Measurements from ENCODE around the gene MLX.
A peak's percentile ranks its signal among the peaks of the same experiment; 100 is the strongest.
"Not testable (repeated sequence)": the region's sequence is repeated elsewhere in the genome, so short reads cannot be mapped to it uniquely, and the experiment has no call there.

MLX gene

GRCh38 chr17:42548070-42548837 is 18.6 kb upstream of the MLX start:
- no peak overlapping the region for H3K27ac ChIP-seq (replicated peaks)
- H3K4me3 ChIP-seq (replicated peaks; ENCODE audit: insufficient read depth, low read length), result peak overlapping the region; percentile 15; the same call in 1 of the 2 replicates
- TF ChIP-seq, protein P1, sequence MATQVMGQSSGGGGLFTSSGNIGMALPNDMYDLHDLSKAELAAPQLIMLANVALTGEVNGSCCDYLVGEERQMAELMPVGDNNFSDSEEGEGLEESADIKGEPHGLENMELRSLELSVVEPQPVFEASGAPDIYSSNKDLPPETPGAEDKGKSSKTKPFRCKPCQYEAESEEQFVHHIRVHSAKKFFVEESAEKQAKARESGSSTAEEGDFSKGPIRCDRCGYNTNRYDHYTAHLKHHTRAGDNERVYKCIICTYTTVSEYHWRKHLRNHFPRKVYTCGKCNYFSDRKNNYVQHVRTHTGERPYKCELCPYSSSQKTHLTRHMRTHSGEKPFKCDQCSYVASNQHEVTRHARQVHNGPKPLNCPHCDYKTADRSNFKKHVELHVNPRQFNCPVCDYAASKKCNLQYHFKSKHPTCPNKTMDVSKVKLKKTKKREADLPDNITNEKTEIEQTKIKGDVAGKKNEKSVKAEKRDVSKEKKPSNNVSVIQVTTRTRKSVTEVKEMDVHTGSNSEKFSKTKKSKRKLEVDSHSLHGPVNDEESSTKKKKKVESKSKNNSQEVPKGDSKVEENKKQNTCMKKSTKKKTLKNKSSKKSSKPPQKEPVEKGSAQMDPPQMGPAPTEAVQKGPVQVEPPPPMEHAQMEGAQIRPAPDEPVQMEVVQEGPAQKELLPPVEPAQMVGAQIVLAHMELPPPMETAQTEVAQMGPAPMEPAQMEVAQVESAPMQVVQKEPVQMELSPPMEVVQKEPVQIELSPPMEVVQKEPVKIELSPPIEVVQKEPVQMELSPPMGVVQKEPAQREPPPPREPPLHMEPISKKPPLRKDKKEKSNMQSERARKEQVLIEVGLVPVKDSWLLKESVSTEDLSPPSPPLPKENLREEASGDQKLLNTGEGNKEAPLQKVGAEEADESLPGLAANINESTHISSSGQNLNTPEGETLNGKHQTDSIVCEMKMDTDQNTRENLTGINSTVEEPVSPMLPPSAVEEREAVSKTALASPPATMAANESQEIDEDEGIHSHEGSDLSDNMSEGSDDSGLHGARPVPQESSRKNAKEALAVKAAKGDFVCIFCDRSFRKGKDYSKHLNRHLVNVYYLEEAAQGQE (IDR thresholded peaks at IDR 0.05; ENCODE audit: insufficient replicate concordance, low read depth), result no peak
- no peak for TF ChIP-seq SPI1 (IDR thresholded peaks at IDR 0.05; ENCODE audit: borderline replicate concordance, low read depth)
- TF ChIP-seq POLR2AphosphoS5 (IDR thresholded peaks at IDR 0.05; ENCODE audit: low read depth), result 0 out of 2 replicates have a peak, but pooled peaks have one; percentile 14
- TF ChIP-seq CTCF (IDR thresholded peaks at IDR 0.05; ENCODE audit: insufficient read depth, low read length), result no peak
- DNase-seq (ENCODE audit: low read depth in 1 of 2, low spot score in 1 of 2), result no peak
- no peaks in the 10 kb centered on the region for H3K27me3 ChIP-seq (ENCODE audit: insufficient read depth, poor library complexity, severe bottlenecking)

DNA sequence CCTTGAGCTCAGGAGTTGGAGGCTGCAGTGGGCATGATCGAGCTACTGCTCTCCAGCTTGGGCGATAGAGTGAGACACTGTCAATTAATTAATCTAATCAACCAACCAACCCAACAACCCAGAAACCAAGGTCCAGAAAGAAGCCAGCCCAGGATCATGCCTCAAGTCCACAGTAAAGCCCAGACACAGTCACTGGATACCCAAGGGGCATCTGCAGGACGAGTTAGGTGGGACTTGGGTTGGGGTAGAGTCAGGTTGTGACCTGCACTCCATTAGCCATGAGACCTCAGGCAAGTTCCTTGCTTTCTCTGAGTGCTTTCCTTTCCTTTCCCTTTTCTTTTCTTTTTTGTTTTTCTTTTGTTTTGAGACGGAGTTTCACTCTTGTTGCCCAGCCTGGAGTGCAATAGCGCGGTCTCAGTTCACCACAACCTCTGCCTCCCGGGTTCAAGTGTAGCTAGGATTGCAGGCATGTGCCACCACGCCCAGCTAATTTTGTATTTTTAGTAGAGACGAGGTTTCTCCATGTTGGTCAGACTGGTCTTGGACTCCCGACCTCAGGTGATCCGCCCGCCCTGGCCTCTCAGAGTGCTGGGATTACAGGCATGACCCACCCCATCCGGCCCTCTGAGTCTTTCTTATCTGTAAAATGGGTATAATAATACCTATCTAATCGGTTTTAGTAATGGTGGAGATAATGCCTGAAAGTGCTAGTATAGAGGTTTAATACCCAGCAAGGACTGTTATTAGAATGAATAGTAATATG is 17.7 kb upstream of the MLX start:
- H3K4me3 ChIP-seq (replicated peaks; ENCODE audit: insufficient read depth, low read length), result no peak overlapping the region
- no peaks in the 10 kb centered on the region for H3K27me3 ChIP-seq (ENCODE audit: insufficient read depth, poor library complexity, severe bottlenecking)
- no peak for TF ChIP-seq CTCF (IDR thresholded peaks at IDR 0.05; ENCODE audit: insufficient read depth, low read length)
- TF ChIP-seq SPI1 (IDR thresholded peaks at IDR 0.05; ENCODE audit: borderline replicate concordance, low read depth), result no peak
- TF ChIP-seq POLR2AphosphoS5 (IDR thresholded peaks at IDR 0.05; ENCODE audit: low read depth), result no peak
- TF ChIP-seq, protein P1 (IDR thresholded peaks at IDR 0.05; ENCODE audit: insufficient replicate concordance, low read depth), result no peak
- no peak for TF ChIP-seq GABPA (IDR thresholded peaks at IDR 0.05; ENCODE audit: low read depth)
- H3K27ac ChIP-seq (replicated peaks), result no peak overlapping the region
- no peak for DNase-seq (ENCODE audit: low read depth in 1 of 2, low spot score in 1 of 2)

GRCh38 chr17:42552736-42553135 is 14.2 kb upstream of the MLX start, which contains the start of gene HSD17B1:
HSD17B1 (plus strand) TSS chr17:42552923; CDS start chr17:42552934, 11 bp downstream.
- H3K27me3 ChIP-seq (ENCODE audit: insufficient read depth, poor library complexity, severe bottlenecking); H3K4me3 ChIP-seq (replicated peaks; ENCODE audit: insufficient read depth, low read length); DNase-seq (ENCODE audit: low read depth in 1 of 2, low spot score in 1 of 2); H3K27ac ChIP-seq (replicated peaks): not testable (repeated sequence)

GRCh38 chr17:42553161-42553818 is 13.6 kb upstream of the MLX start:
- no peak overlapping the region for H3K4me3 ChIP-seq (replicated peaks; ENCODE audit: insufficient read depth, low read length)
- no peaks in the 10 kb centered on the region for H3K27me3 ChIP-seq (ENCODE audit: insufficient read depth, poor library complexity, severe bottlenecking)
- no peak for TF ChIP-seq CTCF (IDR thresholded peaks at IDR 0.05; ENCODE audit: insufficient read depth, low read length)
- TF ChIP-seq SPI1 (IDR thresholded peaks at IDR 0.05; ENCODE audit: borderline replicate concordance, low read depth), result no peak
- no peak for TF ChIP-seq POLR2AphosphoS5 (IDR thresholded peaks at IDR 0.05; ENCODE audit: low read depth)
- TF ChIP-seq, protein P1 (IDR thresholded peaks at IDR 0.05; ENCODE audit: insufficient replicate concordance, low read depth), result no peak
- TF ChIP-seq GABPA (IDR thresholded peaks at IDR 0.05; ENCODE audit: low read depth), result no peak
- DNase-seq (ENCODE audit: low read depth in 1 of 2, low spot score in 1 of 2), result no peak
- no peak overlapping the region for H3K27ac ChIP-seq (replicated peaks)
